ENCODE results near the gene TMEM255B.
"Not testable (repeated sequence)": the region's sequence is repeated elsewhere in the genome, so short reads cannot be mapped to it uniquely, and the experiment has no call there.

The TMEM255B gene

GRCh38 chr13:113794086-113794485 lies 35.1 kb downstream of the TMEM255B start:
- H3K4me1 ChIP-seq (ENCODE audit: control insufficient read depth, insufficient read depth, low read length), result no peaks in the 10 kb centered on the region
- no peak overlapping the region for H3K9ac ChIP-seq (ENCODE audit: low read depth, low read length)
- no peaks in the 10 kb centered on the region for H3K9me3 ChIP-seq (replicated peaks; ENCODE audit: low read length)
- H3K4me3 ChIP-seq (ENCODE audit: low read length), result no peak overlapping the region
- H3K27me3 ChIP-seq (ENCODE audit: control insufficient read depth, insufficient read depth, low read length), result peaks cover 41% of the 10 kb centered on the region
- no peak overlapping the region for H3K4me2 ChIP-seq (ENCODE audit: low read length)
- no peaks in the 10 kb centered on the region for H3K36me3 ChIP-seq (ENCODE audit: insufficient read depth, low read length)

- H3K4me2 ChIP-seq (ENCODE audit: low read length), result no peak overlapping the region
- no peaks in the 10 kb centered on the region for H3K9me3 ChIP-seq (replicated peaks; ENCODE audit: low read length)
- no peaks in the 10 kb centered on the region for H3K4me1 ChIP-seq (ENCODE audit: control insufficient read depth, insufficient read depth, low read length)
- H3K36me3 ChIP-seq (ENCODE audit: insufficient read depth, low read length), result no peaks in the 10 kb centered on the region
- peaks cover 37% of the 10 kb centered on the region for H3K27me3 ChIP-seq (ENCODE audit: control insufficient read depth, insufficient read depth, low read length)
- no peak overlapping the region for H3K4me3 ChIP-seq (ENCODE audit: low read length)
- no peak overlapping the region for H3K9ac ChIP-seq (ENCODE audit: low read depth, low read length)
These were observed 35.7 kb downstream of the TMEM255B start for GRCh38 chr13:113794764-113795173.

- not testable (repeated sequence) for H3K36me3 ChIP-seq (ENCODE audit: insufficient read depth, low read length); H3K4me3 ChIP-seq (ENCODE audit: low read length); H3K4me1 ChIP-seq (ENCODE audit: control insufficient read depth, insufficient read depth, low read length); H3K4me2 ChIP-seq (ENCODE audit: low read length); H3K9ac ChIP-seq (ENCODE audit: low read depth, low read length); H3K9me3 ChIP-seq (replicated peaks; ENCODE audit: low read length)
- peaks cover 37% of the 10 kb centered on the region for H3K27me3 ChIP-seq (ENCODE audit: control insufficient read depth, insufficient read depth, low read length)
These were observed 36.3 kb downstream of the TMEM255B start for GRCh38 chr13:113795362-113795761.

- H3K4me1 ChIP-seq (ENCODE audit: control insufficient read depth, insufficient read depth, low read length), result no peaks in the 10 kb centered on the region
- no peak overlapping the region for H3K4me2 ChIP-seq (ENCODE audit: low read length)
- no peak overlapping the region for H3K9ac ChIP-seq (ENCODE audit: low read depth, low read length)
- H3K27me3 ChIP-seq (ENCODE audit: control insufficient read depth, insufficient read depth, low read length), result peaks cover 27% of the 10 kb centered on the region
- no peaks in the 10 kb centered on the region for H3K9me3 ChIP-seq (replicated peaks; ENCODE audit: low read length)
- H3K4me3 ChIP-seq (ENCODE audit: low read length), result no peak overlapping the region
- H3K36me3 ChIP-seq (ENCODE audit: insufficient read depth, low read length), result no peaks in the 10 kb centered on the region
These were observed 37.4 kb downstream of the TMEM255B start for GRCh38 chr13:113796211-113796963.

DNA sequence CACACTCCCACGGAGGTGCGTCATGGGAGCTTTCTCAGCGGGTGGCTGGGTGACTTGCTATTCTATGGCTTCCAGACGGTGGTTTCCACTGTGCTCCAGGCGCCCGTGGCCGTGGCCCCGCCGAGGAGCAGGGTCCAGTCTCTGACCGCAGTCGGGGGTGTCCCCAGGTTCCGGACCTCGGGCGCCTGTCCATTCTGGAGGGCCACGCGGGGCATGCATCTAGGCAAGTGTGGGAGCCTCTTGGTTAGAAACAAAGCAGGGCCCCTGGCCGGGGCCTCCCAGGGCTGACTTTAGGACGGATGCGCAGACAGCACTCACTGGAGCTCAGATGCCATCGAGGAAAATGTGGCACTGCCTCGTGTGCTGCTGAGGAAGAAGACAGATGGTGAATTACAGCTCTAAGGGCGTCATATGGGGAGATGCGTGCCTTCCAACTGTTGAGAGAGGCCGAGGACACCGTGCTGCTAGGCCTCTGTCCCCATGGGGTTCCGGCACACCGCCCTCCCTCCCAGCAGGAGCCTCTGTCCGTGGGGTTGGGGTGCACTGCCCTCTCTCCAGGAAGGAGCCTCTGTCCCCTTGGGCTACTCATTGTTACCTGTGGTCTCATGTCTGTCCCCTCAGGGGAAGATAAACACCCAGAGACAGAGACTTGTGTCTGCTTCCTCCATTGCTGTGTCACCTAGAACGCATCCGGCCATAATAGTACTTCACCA lies 38.1 kb downstream of the TMEM255B start:
- Histone ChIP-seq H3K9ac (ENCODE audit: low read depth, low read length) (no peak overlapping the region), H3K27me3 (ENCODE audit: control insufficient read depth, insufficient read depth, low read length) (peaks cover 21% of the 10 kb centered on the region), H3K36me3 (ENCODE audit: insufficient read depth, low read length) (no peaks in the 10 kb centered on the region), H3K4me3 (ENCODE audit: low read length) (no peak overlapping the region), H3K4me2 (ENCODE audit: low read length) (no peak overlapping the region), H3K4me1 (ENCODE audit: control insufficient read depth, insufficient read depth, low read length) (peaks cover 4% of the 10 kb centered on the region), H3K9me3 (replicated peaks; ENCODE audit: low read length) (no peaks in the 10 kb centered on the region)

- Histone ChIP-seq H3K36me3 (ENCODE audit: insufficient read depth, low read length) (no peaks in the 10 kb centered on the region), H3K4me1 (ENCODE audit: control insufficient read depth, insufficient read depth, low read length) (peaks cover 8% of the 10 kb centered on the region), H3K9me3 (replicated peaks; ENCODE audit: low read length) (no peaks in the 10 kb centered on the region), H3K4me3 (ENCODE audit: low read length) (no peak overlapping the region), H3K4me2 (ENCODE audit: low read length) (no peak overlapping the region), H3K27me3 (ENCODE audit: control insufficient read depth, insufficient read depth, low read length) (peaks cover 15% of the 10 kb centered on the region), H3K9ac (ENCODE audit: low read depth, low read length) (no peak overlapping the region)
These were observed 39.3 kb downstream of the TMEM255B start for GRCh38 chr13:113798200-113798811.

- Histone ChIP-seq H3K4me2 (ENCODE audit: low read length) (no peak overlapping the region), H3K4me3 (ENCODE audit: low read length) (no peak overlapping the region), H3K9me3 (replicated peaks; ENCODE audit: low read length) (no peaks in the 10 kb centered on the region), H3K27me3 (ENCODE audit: control insufficient read depth, insufficient read depth, low read length) (peaks cover 3% of the 10 kb centered on the region), H3K4me1 (ENCODE audit: control insufficient read depth, insufficient read depth, low read length) (peaks cover 8% of the 10 kb centered on the region), H3K9ac (ENCODE audit: low read depth, low read length) (no peak overlapping the region), H3K36me3 (ENCODE audit: insufficient read depth, low read length) (no peaks in the 10 kb centered on the region)
These were observed 41.5 kb downstream of the TMEM255B start for GRCh38 chr13:113800576-113800926.

- Histone ChIP-seq H3K4me1 (ENCODE audit: control insufficient read depth, insufficient read depth, low read length) (peaks cover 8% of the 10 kb centered on the region), H3K4me3 (ENCODE audit: low read length) (no peak overlapping the region), H3K9me3 (replicated peaks; ENCODE audit: low read length) (no peaks in the 10 kb centered on the region), H3K27me3 (ENCODE audit: control insufficient read depth, insufficient read depth, low read length) (peaks cover 3% of the 10 kb centered on the region), H3K4me2 (ENCODE audit: low read length) (peak overlapping the region; percentile 51), H3K9ac (ENCODE audit: low read depth, low read length) (peak overlapping the region; percentile 36), H3K36me3 (ENCODE audit: insufficient read depth, low read length) (no peaks in the 10 kb centered on the region)
These were observed 42.4 kb downstream of the TMEM255B start for GRCh38 chr13:113801289-113801961.

GRCh38 chr13:113802090-113802531 lies 43.1 kb downstream of the TMEM255B start:
- Histone ChIP-seq H3K9ac (ENCODE audit: low read depth, low read length) (peak overlapping the region; percentile 36), H3K27me3 (ENCODE audit: control insufficient read depth, insufficient read depth, low read length) (peaks cover 3% of the 10 kb centered on the region), H3K36me3 (ENCODE audit: insufficient read depth, low read length) (no peaks in the 10 kb centered on the region), H3K4me3 (ENCODE audit: low read length) (no peak overlapping the region), H3K4me1 (ENCODE audit: control insufficient read depth, insufficient read depth, low read length) (peaks cover 8% of the 10 kb centered on the region), H3K9me3 (replicated peaks; ENCODE audit: low read length) (no peaks in the 10 kb centered on the region), H3K4me2 (ENCODE audit: low read length) (peak overlapping the region; percentile 51)

GRCh38 chr13:113802761-113803160 lies 43.7 kb downstream of the TMEM255B start:
- Histone ChIP-seq H3K4me1 (ENCODE audit: control insufficient read depth, insufficient read depth, low read length) (peaks cover 8% of the 10 kb centered on the region), H3K27me3 (ENCODE audit: control insufficient read depth, insufficient read depth, low read length) (peaks cover 3% of the 10 kb centered on the region), H3K36me3 (ENCODE audit: insufficient read depth, low read length) (no peaks in the 10 kb centered on the region), H3K9me3 (replicated peaks; ENCODE audit: low read length) (no peaks in the 10 kb centered on the region), H3K4me2 (ENCODE audit: low read length) (no peak overlapping the region), H3K9ac (ENCODE audit: low read depth, low read length) (no peak overlapping the region), H3K4me3 (ENCODE audit: low read length) (no peak overlapping the region)

DNA sequence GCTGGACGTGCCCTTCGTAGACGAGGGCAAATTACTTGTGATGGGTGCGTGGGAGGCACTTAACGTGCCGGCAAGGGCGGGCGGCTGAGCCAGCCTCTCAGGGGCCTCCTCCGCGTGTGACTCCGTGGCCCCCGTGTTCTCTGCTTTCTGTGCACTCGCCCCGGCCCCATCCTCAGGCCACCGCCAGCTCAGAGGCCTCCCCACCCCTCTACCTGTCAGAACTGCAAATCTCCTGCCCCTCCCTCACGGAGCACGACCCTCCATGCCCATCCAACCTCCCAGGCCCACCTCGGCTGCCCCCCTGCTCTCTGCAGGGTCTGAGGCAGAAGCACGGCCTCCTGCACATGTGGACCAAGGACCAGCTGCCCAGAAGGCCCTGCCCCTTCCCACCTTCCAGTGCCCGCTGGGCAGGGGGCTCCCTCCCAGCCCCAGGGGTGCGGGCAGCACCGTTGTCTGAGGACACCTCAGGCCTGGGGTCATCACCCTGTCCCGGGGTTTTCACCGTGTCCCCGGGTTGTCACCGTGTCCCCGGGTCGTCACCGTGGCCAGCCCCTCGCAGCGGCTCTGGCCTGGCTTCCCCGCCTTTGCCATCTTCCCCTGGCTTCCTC lies 44.5 kb downstream of the TMEM255B start:
- Histone ChIP-seq H3K9me3 (replicated peaks; ENCODE audit: low read length) (peaks cover 6% of the 10 kb centered on the region), H3K27me3 (ENCODE audit: control insufficient read depth, insufficient read depth, low read length) (peaks cover 3% of the 10 kb centered on the region), H3K4me2 (ENCODE audit: low read length) (no peak overlapping the region), H3K36me3 (ENCODE audit: insufficient read depth, low read length) (no peaks in the 10 kb centered on the region), H3K4me1 (ENCODE audit: control insufficient read depth, insufficient read depth, low read length) (peaks cover 8% of the 10 kb centered on the region), H3K9ac (ENCODE audit: low read depth, low read length) (no peak overlapping the region), H3K4me3 (ENCODE audit: low read length) (no peak overlapping the region)
